GM21390 (cell line): ENCODE results near the gene QKI.

Experiments used
- ATAC-seq: cut with Tn5 transposase; IDR thresholded peaks from one replicate; pipeline ENCODE4 v1.9.1; 2021; ENCODE audit not compliant: unreplicated experiment

Gene QKI

GRCh38 chr6:163391985-163392384, 22.5 kb upstream of the QKI start:
- no peak for ATAC-seq

DNA sequence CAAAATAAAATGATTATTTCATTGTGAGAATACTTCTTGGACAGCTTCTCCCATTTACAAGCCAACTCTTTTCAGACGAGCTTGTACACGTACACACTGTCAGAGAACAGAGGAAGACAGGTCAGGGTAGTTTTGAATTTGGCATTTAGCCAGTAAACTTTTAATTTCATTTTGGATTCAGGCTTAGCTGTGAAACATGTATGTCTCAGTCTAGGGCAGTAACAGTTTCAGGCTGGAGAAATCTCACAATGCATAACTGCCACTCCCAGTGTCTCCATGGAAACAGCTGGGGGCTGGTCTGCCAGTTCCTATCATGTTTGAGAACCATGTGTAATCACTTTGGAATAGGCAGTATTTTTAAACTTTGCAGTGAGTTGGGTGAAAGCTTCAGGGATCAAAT, 22.0 kb upstream of the QKI start:
- ATAC-seq = no peak

GRCh38 chr6:163393923-163394322, 20.6 kb upstream of the QKI start:
- ATAC-seq = no peak

GRCh38 chr6:163394659-163395058, 19.9 kb upstream of the QKI start:
- ATAC-seq = no peak

DNA sequence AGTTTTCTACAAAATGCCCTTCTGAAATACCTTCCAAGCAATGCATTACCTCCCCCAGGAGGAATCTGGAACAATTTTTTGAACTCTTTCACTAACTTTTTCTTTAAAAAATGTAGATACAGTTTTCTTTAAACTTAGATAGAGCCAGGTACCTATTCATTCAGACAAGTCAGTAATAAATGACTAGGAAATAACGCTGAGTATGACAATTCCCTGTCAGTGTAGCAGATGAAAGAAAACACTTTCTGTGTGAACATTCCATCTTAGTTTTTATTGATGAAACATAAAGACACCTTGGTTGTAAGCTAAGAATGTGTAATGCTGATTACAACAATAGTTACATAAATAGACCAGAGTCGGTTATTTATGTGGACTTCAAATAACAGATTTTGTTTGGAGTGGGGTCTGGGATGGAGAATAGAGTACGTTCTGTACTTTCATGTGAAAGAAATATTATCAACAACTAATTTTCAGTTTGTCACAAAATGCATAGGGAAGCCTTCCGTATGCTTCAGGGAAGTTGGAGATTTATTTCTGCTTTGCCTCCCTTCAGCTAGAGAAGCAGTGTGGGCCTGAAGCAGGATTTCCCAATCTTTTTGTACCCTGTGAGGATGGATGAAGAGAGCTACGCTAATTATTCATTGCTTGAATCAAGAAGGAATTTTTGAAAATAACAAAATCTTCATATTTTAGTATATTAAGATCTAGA, 19.2 kb upstream of the QKI start:
- ATAC-seq = no peak

DNA sequence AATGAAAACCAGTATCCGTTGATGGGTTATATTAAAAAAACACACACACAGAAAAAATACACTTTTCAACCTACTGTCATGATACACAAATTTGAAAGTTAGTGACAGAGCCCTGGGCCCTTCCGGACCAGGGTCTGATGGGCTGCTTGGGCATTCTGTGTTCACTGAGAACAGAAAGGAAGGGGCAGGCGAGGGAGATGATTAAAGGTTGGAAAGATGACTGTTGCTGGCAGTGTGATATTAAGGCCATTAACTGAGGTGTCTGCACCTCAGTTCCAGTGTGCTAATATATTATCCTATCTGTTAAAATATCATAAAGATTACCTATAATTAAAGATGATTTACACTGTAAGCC, 18.7 kb upstream of the QKI start:
- ATAC-seq = no peak

- no peak for ATAC-seq
These were observed 17.2 kb upstream of the QKI start for GRCh38 chr6:163397326-163397725.

- no peak for ATAC-seq
These were observed 16.4 kb upstream of the QKI start for GRCh38 chr6:163398115-163398514.

GRCh38 chr6:163398815-163399214, 15.7 kb upstream of the QKI start:
- ATAC-seq = no peak

GRCh38 chr6:163400509-163400908, 14.0 kb upstream of the QKI start:
- no peak for ATAC-seq

- no peak for ATAC-seq
These were observed 13.3 kb upstream of the QKI start for GRCh38 chr6:163401039-163401885.

DNA sequence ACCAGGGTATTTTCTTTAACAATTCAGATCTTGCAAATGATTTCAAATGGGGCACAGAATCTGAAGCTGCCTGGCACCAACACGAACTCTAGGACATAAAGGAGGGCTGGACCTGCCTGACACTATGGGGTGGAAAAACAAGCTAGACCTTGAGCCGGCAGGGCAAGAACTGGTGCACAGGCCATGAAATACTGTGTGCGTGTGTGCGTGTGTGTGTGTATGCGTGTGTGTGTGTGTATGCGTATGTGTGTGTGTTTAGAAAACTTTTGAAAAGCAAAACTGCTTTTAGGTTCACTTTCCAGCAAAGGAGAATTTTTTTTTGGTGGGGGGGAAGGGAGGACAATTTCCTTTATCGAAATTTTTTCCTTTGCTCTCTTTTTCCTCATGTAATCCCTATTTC, 11.9 kb upstream of the QKI start:
- no peak for ATAC-seq

DNA sequence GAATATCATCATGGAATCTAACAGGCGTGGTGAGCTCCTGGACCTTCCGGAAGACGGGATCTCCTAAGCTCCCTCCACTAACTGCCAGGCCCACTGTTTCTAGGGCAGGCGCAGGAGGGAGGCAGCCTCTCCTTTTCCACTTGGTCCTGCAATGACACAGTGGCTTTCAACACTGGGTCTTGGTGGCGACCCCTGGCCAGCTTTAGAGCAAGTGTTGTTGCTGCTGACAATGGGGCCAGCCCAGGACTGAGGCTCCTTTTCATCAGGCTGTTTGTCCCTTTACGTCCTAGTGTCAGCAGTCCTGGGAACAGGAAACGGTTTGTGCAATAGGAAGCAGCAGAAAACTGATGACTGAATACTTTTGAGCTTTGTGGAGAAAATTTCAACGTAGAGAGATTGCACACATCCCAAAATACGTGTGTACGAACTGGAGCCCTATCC, 9.7 kb upstream of the QKI start:
- no peak for ATAC-seq

- ATAC-seq = peak; percentile 87
These were observed 8.9 kb upstream of the QKI start for GRCh38 chr6:163405412-163406309.

DNA sequence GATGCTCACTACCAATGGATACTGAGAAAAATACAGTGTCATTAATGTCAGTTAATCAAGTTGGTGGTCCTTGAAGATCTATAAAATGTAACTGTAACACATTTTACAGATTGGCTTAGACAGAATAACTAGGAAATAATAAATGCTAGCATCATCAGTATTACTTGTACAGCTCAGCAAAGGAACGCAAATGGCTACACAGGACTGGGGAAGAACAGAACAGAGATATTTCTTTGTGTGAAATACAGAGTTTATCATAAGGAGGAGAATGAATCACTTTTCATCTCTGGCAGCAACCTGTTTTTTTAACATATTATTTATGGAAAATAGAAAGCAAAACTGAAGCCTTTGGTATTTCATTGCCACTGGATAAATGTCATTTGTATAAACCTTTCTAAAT, 8.2 kb upstream of the QKI start:
- ATAC-seq = peak; percentile 14

DNA sequence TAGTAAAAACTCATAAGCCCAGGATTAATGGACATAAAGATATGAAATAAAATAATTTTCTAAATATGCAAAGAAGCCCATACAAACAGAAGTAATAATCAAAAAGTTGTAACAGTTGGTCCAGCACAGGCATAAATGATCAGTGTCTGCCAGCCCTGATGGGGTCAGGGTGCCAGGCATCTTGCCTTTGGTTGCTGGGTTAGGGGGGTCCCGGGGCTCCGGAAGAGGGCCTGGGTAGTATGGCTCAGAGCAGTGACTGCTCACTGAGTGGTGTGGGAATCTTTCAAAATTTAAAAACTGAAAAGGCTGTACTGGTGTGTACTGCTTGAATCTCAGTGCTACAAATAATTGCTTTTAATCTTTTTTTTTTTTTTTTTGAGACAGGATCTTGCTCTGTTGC, 7.7 kb upstream of the QKI start:
- no peak for ATAC-seq

DNA sequence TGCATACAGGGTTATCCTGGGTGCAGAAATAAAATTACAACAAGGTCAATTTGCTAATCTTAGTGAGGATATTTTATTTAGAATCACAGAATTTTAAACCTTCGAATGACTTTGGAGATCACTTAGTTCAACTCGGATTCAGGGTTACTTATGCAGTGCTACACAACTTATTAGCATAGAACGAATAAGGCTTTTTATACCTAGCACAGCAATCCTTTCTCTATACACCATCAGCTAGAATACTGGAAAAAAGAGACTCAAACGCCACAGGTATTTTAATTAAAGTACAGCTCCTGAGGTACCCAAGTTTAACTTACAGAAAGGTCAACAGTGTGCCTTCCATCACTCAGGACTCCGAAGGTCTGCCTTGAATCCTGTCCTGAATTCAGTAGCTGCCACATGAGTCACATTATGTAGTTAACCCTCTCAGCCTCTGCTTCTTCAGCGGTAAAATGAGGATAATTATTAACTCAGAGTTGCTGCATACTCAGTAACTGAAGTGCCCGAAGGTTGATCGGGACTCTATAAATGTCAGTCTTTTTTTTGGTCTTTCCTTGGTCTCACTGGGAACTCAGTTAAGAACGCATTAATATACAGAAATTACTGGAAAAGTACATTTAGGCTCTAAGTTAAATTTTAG, 6.0 kb upstream of the QKI start:
- no peak for ATAC-seq

DNA sequence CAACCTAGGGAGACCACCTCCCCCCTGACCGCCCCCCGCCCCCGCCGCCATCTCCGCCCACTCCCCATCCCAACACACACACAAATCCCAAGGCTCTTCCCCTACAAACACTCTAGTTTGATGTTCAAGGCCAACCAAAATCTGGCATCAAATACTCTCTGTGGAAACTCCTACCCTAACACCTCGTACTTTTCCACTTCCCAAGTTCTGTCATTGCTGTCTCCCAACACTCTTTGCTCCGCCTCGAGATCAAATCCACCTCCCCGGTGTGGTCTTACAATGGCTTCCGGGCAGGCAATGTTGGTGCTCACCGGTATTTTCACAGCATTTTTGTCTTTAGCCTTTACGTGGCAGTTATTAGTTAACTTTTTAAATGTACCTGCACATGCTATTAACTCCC, 4.8 kb upstream of the QKI start:
- no peak for ATAC-seq

GRCh38 chr6:163412341-163412740, 2.2 kb upstream of the QKI start:
- no peak for ATAC-seq

- ATAC-seq = no peak
These were observed 1.6 kb upstream of the QKI start for GRCh38 chr6:163412801-163413344.
